DMS79 (cell line): ENCODE results near the gene SLC9A5.
A peak's percentile ranks its signal among the peaks of the same experiment; 100 is the strongest.

Experiments
- DNase-seq: peaks from one replicate; lab custom pipeline; 2025; lab: John Stamatoyannopoulos, UW

The SLC9A5 gene

DNA sequence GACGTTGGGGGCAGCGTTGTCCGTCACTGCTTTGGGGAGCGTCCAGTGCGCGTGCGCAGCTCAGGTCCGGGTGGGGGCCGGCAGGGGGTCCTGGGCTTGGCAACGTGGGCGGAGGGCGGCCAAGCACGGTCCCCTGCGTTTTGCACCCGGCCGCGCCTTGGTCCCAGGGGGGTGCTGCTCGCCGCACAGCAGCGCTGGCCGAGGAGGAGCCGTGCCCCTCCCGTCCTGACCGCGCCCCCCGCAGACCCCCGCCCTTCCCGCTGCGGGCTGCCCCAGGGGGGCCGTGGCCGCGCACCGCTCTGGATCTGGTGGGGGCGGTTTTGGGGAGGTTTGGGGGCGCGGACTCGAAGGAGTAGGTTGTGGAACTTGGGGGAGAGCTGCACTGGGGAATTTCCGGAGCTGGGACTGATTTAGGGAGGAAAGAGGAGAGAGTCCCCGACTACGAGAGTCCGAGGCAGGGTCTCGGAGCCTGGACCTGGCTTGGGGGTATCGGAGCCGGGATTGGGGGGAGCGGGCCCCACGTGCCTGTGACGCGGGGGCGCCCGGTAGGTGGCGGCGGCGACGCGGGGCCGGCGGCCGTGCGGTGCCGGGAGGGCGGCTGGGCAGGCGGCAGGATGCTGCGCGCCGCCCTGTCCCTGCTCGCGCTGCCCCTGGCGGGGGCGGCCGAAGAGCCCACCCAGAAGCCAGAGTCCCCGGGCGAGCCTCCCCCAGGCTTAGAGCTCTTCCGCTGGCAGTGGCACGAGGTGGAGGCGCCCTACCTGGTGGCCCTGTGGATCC lies at the start of gene SLC9A5:
TSS of gene SLC9A5 (plus strand) at position 579 of the 777 bp plus-strand sequence. CDS start at position 615, 36 bp downstream.
- DNase-seq, result no peak

DNA sequence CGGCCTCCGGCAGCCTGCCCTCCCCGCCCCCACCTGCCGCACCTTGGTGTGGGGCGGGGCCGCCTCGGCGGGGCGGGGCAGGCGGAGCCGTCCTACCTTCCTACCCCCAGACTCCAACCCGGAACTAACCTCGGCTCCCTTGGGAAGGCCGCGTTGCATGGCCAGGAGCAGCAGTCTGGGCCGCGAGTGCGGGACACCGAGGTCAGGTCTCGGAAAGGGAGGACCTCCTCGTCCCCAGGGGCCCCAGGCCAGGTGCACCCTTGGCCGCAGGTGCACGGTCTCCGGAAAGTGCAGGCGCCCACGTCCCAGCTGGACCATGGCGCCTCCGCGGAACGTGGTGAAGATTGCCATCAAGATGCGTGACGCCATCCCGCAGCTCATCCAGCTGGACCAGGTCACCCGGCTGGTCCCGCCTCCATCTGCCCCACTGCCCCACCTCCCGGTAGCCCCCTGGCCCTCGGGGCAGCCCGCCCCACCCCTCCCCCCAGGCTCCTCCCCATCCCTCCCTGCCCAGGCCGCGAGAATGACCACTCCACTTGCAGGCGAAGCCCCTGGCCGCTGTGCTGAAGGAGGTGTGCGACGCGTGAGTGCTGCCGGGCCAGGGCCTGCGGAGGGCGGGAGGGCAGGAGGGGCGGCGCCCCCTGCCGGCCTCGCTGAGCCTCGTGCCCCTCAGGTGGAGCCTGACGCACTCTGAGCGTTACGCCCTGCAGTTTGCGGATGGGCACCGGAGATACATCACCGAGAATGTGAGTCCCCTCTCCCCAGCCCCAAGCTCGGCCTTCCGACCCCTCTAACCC lies 49.6 kb upstream of the SLC9A5 start, which contains the start of gene ELMO3:
TSS of gene ELMO3 (plus strand) at position 121 of the 797 bp plus-strand sequence. CDS start at position 317, 196 bp downstream.
- peak; percentile 13 for DNase-seq

DNA sequence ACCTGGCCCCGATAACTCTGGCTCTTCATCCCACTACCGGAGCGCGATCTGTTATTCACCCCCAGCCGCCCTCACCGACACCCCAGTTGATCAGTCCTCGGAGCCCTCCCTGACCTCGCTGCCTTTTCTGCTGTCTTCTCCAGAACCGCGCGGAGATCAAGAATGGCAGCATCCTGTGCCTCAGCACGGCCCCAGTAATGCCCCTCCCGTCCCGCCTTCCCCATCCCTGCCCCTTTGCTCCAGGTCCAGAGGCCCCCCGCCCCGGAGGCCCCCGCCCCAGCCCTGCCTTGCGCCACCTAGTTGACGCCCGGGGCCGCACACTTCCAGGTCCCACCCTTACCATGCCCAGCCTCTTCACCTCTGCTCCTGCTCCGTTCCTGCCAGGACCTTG lies 49.0 kb upstream of the SLC9A5 start:
- no peak for DNase-seq

DNA sequence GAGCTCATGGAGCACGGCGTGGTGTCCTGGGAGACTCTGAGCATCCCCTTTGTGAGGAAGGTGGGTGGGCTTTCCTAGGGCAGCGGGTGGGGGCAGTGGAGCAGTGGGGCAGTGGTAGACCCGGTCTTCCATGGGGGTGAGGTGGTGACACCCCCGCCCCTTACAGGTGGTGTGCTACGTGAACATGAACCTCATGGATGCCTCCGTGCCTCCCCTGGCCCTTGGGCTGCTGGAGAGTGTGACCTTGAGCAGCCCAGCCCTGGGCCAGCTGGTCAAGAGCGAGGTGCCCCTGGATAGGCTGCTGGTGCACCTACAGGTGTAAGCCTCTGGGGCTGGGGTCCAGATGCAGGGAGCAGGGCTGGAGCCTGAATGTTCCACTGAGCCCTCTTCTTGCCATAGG lies 48.3 kb upstream of the SLC9A5 start:
- no peak for DNase-seq

DNA sequence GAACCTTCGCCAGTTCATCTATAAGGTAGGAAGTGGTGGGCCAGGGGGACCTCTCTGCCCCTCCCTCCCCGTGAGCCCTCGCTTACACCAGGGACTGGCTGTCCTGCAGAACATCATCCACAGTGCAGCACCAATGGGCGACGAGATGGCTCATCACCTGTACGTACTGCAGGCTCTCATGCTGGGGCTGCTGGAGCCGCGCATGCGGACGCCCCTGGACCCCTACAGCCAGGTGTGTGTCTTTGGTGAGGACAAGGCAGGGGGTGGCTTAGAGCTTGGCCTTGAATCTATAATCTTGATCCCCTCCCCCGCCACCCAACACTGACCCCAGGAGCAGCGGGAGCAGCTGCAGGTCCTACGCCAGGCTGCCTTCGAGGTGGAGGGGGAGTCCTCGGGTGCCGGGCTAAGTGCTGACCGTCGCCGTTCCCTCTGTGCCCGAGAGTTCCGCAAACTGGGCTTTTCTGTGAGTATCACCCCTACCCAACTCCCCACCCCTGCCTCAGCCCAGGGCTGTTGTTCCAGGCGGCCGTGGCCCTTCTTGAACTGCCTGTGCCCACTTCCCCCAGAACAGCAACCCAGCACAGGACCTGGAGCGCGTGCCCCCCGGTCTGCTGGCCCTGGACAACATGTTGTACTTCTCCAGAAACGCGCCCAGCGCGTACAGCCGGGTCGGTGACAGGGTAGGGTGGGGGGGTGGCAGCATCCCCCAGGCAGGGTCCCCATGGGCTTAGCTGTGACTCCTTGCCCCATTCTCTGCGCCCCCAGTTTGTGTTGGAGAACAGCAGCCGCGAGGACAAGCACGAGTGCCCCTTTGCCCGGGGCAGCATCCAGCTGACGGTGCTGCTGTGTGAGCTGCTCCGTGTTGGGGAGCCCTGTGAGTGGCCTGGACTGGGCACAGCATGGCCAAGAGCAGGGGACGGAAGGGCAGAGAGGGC lies 47.1 kb upstream of the SLC9A5 start:
- DNase-seq, result no peak

- no peak for DNase-seq
Observed at GRCh38 chr16:67202426-67202825, 46.4 kb upstream of the SLC9A5 start.

- no peak for DNase-seq
Observed at GRCh38 chr16:67202956-67203493, 45.8 kb upstream of the SLC9A5 start.

DNA sequence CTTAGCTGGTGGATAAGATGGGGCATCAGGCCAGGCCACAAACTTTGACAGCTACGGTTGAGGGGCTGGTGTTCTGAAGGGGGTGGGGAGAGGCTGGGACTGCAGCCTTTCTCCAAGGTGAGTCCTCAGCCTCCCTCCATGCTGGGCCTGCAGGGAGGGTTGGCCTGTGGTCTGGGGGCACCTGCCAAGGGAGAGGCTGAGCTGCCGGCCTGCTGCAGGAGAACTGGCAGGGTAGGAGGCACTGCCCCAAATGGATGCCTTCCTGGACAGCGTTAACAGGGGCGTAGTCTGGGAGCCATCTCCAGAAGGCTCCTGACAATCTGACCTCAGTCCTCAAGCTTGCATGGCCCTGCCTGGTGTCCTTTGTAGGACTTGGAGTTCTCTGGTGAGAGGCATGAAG lies 44.7 kb upstream of the SLC9A5 start:
- no peak for DNase-seq

GRCh38 chr16:67206129-67206837 lies 42.5 kb upstream of the SLC9A5 start:
- DNase-seq, result no peak

DNA sequence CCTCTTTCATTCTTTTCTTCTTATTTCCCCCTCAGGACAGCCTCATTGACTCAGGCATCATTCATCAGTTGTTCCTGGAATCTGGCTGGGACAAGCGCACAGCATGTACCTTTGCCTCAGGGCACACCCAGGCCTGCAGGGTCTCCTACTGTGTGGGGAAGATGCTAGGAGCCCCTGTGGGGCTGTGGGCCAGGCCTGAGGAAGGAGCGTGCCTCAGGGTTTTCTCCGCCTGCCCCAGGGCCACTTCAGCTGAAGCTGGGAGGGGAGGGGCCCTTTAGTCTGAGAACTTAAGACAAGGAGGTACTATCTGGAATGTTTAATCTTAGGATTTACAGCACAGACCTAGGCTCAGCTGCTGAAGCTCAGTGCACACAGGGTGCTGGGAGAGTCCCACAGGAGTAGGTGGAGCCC lies 41.9 kb upstream of the SLC9A5 start:
- DNase-seq, result no peak

DNA sequence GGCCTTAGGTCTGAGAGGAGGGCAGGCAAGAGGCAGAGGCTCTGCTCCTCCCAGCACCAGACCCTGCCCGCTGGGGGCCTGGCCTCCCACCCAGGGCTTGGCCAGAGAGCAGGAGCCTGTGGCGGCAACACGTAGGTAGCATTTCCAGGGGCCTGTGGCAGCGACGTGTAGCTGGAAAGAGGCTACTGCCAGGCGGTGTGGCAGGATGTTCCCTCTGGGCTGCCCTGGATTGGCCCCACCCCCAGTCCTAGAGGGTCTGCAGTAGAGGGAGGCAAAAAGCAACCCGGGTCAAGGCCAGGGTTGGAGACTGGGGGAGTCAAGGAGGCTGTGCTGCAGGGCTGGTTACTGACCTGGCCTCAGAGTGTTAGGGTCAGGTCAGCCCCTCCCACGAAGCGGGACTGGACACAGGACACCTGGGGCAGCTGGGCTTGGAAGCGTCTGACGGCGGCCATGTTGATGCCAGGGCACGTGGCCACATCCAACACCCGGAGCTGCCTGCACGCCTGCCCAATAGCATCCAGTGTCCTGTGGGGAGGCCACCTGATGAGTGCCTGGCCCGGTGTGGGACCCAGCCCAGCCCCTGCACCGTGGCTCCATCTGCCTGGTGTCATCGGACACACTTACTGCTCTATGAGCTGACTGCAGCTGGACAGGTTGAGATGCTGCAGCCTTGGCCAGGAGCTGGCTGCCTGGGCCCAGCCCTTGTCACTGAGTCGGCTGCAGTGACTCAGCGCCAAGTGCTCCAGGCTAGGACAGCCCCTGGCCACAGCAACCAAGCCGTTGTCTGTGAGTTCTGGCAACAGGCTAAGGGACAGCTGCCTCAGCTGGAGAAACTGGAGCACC lies 41.3 kb upstream of the SLC9A5 start:
- DNase-seq, result no peak

DNA sequence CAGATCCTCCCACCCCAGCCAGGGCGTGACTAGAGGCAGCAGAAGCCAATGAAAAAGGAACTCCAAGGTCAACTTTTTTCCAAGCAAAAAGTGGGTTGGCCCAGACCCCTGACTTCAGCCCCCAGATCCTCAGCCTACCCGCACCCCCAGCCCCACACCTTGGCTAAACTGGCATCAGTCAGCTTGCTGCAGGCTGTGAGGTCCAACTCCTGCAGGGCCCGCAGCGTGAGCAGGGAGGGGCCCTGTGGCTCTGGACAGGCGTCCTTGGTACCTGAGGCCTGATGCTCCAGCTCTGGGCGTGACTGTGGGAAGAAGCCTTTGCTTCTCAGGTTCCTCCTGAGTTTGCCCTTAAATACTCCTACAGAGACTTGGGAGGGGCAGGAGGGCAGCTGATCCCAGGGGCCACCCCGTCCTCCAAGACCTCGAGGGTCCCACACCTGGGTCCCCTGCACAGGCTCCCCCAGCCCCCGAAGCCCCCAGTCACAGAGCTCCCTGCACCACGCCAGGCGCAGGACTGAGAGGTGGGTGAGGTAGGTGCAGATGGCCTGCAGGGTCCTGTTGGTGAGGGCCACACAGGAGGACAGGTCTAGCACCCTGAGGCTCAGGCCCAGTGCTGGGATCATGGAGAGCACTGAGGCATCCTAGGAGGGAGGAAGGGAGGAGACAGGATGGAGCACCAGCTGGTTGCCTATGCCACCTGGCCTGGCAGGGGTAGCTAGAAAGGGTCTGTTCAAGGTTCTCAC lies 40.5 kb upstream of the SLC9A5 start:
- no peak for DNase-seq

DNA sequence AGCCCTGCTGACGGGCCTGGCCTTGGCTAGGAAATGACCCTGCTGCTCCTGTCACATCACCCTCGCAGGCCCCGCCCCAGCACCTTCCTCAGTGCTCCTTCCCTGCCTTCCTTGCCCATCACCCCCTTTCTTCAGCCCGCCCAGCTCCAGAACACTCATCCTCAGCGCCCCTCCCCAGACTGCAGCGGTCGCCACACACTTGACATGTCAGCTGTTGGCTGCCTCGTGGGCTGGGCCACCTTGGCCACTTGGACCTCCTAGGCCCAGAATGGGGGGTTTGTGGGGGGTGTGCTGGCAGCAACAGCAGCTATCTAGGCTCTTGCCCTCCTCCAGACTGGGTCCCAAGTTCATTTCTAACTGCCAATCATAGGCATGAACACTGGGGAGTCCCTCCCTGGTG lies 39.2 kb upstream of the SLC9A5 start:
- DNase-seq, result no peak

- no peak for DNase-seq
Observed at GRCh38 chr16:67210069-67210937, 38.5 kb upstream of the SLC9A5 start.

GRCh38 chr16:67211674-67212073 lies 37.1 kb upstream of the SLC9A5 start:
- no peak for DNase-seq

DNA sequence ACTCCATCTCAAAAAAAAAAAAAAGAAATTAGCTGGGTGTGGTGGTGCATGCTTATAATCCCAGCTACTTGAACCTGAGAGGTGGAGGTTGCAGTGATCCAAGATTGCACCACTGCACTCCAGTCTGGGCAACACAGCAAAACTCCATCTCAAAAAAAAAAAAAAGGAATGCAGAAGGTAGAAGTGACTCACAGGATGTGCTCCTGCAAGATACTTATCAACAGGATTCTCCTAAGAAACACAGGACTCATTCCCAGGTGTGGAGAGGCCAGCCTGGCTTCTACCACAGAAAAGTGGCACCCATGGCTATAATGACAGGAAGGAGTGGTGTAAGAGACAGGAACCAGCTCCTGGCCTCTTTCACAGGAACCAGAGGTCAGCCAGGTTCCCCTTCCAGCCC lies 36.0 kb upstream of the SLC9A5 start:
- no peak for DNase-seq

GRCh38 chr16:67213197-67214019 lies 35.4 kb upstream of the SLC9A5 start:
- DNase-seq, result no peak

GRCh38 chr16:67215706-67216105 lies 33.1 kb upstream of the SLC9A5 start:
- no peak for DNase-seq
